GM12878 (cell line): ENCODE results near the gene B3GNT3. TPM values are rescaled to one million over a fixed set of nuclear protein-coding genes. Genes with fewer than 3 reads are reported as not detected.
A peak's percentile ranks its signal among the peaks of the same experiment; 100 is the strongest.

Experiments used
- ATAC-seq: fragments of 200-7000 bp; cut with Tn5 transposase; 3 replicates; pipeline ENCODE4 v1.9.1; 2020; ENCODE audit warnings: mild to moderate bottlenecking, moderate library complexity
- Bru-seq: library from RNA; stranded (reverse); fragments of 400-500 nt; gene quantifications from one replicate; lab custom pipeline; 2021; lab: Mats Ljungman, UMichigan
- BruChase-seq, 2 experiments: library from RNA; stranded (reverse); fragments of 400-500 nt; gene quantifications; one replicate each; lab custom pipeline; 2021; lab: Mats Ljungman, UMichigan
- BruUV-seq: library from RNA; stranded (reverse); fragments of 400-500 nt; replicated peaks from 2 replicates; lab custom pipeline; 2021; lab: Mats Ljungman, UMichigan
- CTCF ChIA-PET: fragments of 300-600 bp; sonication (Branson Sonifier 250); formaldehyde crosslinking; extraction: SDS; loops from one replicate; lab custom pipeline; 2021; ENCODE audit warnings: inconsistent platforms; lab: Yijun Ruan, JAX
- POLR2A ChIA-PET: fragments of 350-600 bp; formaldehyde crosslinking; extraction: SDS; loops from one replicate; lab custom pipeline; 2021; ENCODE audit warnings: inconsistent platforms; lab: Charles Lee
- RAD21 ChIA-PET: fragments of 300-600 bp; sonication (Branson Sonifier 250); formaldehyde crosslinking; loops from one replicate; lab custom pipeline; 2023; ENCODE audit warnings: antibody characterized with exemption; ENCODE audit not compliant: unreplicated experiment; lab: Charles Lee
- SMC1A ChIA-PET: fragments of 300-600 bp; sonication (Branson Sonifier 250); formaldehyde crosslinking; loops from one replicate; lab custom pipeline; 2023; ENCODE audit not compliant: unreplicated experiment, uncharacterized antibody; lab: Charles Lee
- DNase-seq: peaks from one replicate; pipeline ENCODE4 v3.0.0-alpha.2; 2011; ENCODE audit warnings: low read depth, low spot score
- FAIRE-seq: peaks from 3 replicates; lab custom pipeline; 2011; peaks lifted over from hg19 to GRCh38; lab: Jason Lieb, UNC
- H2AFZ ChIP-seq: 2 replicates; pipeline ENCODE4 v1.6.0; 2011; ENCODE audit warnings: low read depth, low read length, control low read depth; ENCODE audit not compliant: control insufficient read depth
- H3K27ac ChIP-seq: 2 replicates; pipeline ENCODE4 v1.5.1; 2011; ENCODE audit warnings: control low read depth; ENCODE audit not compliant: control insufficient read depth, insufficient read depth
- H3K27me3 ChIP-seq, 2 experiments: replicated peaks in 1 of 2; 2 replicates each; pipeline versions ENCODE4 v1.6.0 to v1.6.1; 2011; ENCODE audit warnings: low read length in 1 of 2; ENCODE audit not compliant: control insufficient read depth in 2 of 2, insufficient read depth in 2 of 2
- H3K36me3 ChIP-seq, 2 experiments: 2 replicates each; pipeline ENCODE4 v1.5.1; 2011; ENCODE audit warnings: low read length in 1 of 2; ENCODE audit not compliant: control insufficient read depth in 2 of 2, insufficient read depth in 2 of 2
- H3K4me1 ChIP-seq: 2 replicates; pipeline ENCODE4 v1.6.1; 2011; ENCODE audit warnings: mild to moderate bottlenecking, low read length, moderate library complexity, mixed read lengths; ENCODE audit not compliant: control insufficient read depth, insufficient read depth
- H3K4me2 ChIP-seq: 2 replicates; pipeline ENCODE4 v1.6.0; 2011; ENCODE audit warnings: control low read depth; ENCODE audit not compliant: control insufficient read depth, insufficient read depth
- H3K4me3 ChIP-seq: fragments of 200-600 bp; sonication (generic); 2 replicates; pipeline ENCODE4 v1.5.1; 2016
- H3K79me2 ChIP-seq: 2 replicates; pipeline ENCODE4 v1.6.0; 2011; ENCODE audit warnings: low read length; ENCODE audit not compliant: control insufficient read depth, insufficient read depth
- H3K9ac ChIP-seq: 2 replicates; pipeline ENCODE4 v1.8.0; 2011; ENCODE audit warnings: low read length, control low read depth, mixed read lengths; ENCODE audit not compliant: control insufficient read depth, insufficient read depth
- H3K9me3 ChIP-seq: replicated peaks from 3 replicates; pipeline ENCODE4 v1.5.1; 2011; ENCODE audit warnings: mild to moderate bottlenecking, low read length; ENCODE audit not compliant: control insufficient read depth, insufficient read depth
- H4K20me1 ChIP-seq: 2 replicates; pipeline ENCODE4 v1.6.0; 2011; ENCODE audit not compliant: control insufficient read depth, insufficient read depth
- BHLHE40 ChIP-seq, 2 experiments: fragments of 450-650 bp in 1 of 2; IDR thresholded peaks; 2 replicates each; pipeline ENCODE4 v1.6.1; 2011 to 2017; ENCODE audit warnings: low read depth in 2 of 2, borderline replicate concordance in 1 of 2, improper control_type of control experiment in 1 of 2, low read length in 1 of 2, mild to moderate bottlenecking in 1 of 2
- CBX5 ChIP-seq: sonication (generic); IDR thresholded peaks from 2 replicates; pipeline ENCODE4 v1.6.1; 2016; ENCODE audit warnings: low read depth, moderate library complexity, mild to moderate bottlenecking, inconsistent platforms
- EED ChIP-seq: sonication (generic); IDR thresholded peaks from 2 replicates; pipeline ENCODE4 v1.6.1; 2016; ENCODE audit warnings: antibody characterized with exemption, low read depth
- HDAC2 ChIP-seq: fragments of 200-600 bp; sonication (generic); IDR thresholded peaks from 2 replicates; pipeline ENCODE4 v1.6.1; 2017
- KLF5 ChIP-seq: fragments of 450-650 bp; IDR thresholded peaks from 2 replicates; pipeline ENCODE4 v1.6.1; 2014; ENCODE audit warnings: mild to moderate bottlenecking; ENCODE audit not compliant: partially characterized antibody
- MAX ChIP-seq: IDR thresholded peaks from 2 replicates; pipeline ENCODE4 v1.6.1; 2012; ENCODE audit warnings: low read depth, low read length, improper control_type of control experiment
- NR2F1 ChIP-seq: fragments of 450-650 bp; conservative IDR thresholded peaks from 2 replicates; pipeline ENCODE4 v1.6.1; 2017; ENCODE audit warnings: mild to moderate bottlenecking
- NRF1 ChIP-seq: conservative IDR thresholded peaks from 2 replicates; pipeline ENCODE4 v1.6.1; 2011; ENCODE audit warnings: mild to moderate bottlenecking, low read depth, low read length, improper control_type of control experiment
- POLR2AphosphoS2 ChIP-seq: IDR thresholded peaks from 2 replicates; pipeline ENCODE4 v1.6.1; 2011; ENCODE audit warnings: low read depth, mild to moderate bottlenecking, low read length, improper control_type of control experiment, moderate library complexity
- POLR2AphosphoS5 ChIP-seq: IDR thresholded peaks from 2 replicates; pipeline ENCODE4 v1.6.1; 2011; ENCODE audit warnings: mild to moderate bottlenecking, low read length, inconsistent platforms
- RELB ChIP-seq: fragments of 450-650 bp; IDR thresholded peaks from 2 replicates; pipeline ENCODE4 v1.6.1; 2017; ENCODE audit warnings: low read depth, mild to moderate bottlenecking, moderate library complexity
- ZBTB40 ChIP-seq: fragments of 450-650 bp; IDR thresholded peaks from 2 replicates; pipeline ENCODE4 v1.6.1; 2016; ENCODE audit warnings: mild to moderate bottlenecking, moderate library complexity, borderline replicate concordance
- ZSCAN29 ChIP-seq: fragments of 450-650 bp; IDR thresholded peaks from 2 replicates; pipeline ENCODE4 v1.6.1; 2017; ENCODE audit warnings: mild to moderate bottlenecking, moderate library complexity
- WGBS: methylation state at CpG from one replicate; pipeline ENCODE4 v1.1.6; 2016; ENCODE audit warnings: low lambda C conversion rate; ENCODE audit not compliant: insufficient replicate concordance, insufficient coverage; ENCODE audit errors: missing lambda C conversion rate; 5-methylcytosine and 5-hydroxymethylcytosine counted together
- in situ Hi-C: fragments of 300-500 bp; cut with MboI; formaldehyde crosslinking; loops from 9 replicates; pipeline ENCODE4 v1.14.3; 2018; ENCODE audit warnings: mixed read lengths
- intact Hi-C: fragments of 100-400 bp; cut with micrococcal nuclease; formaldehyde crosslinking; loops from one replicate; pipeline ENCODE4 v1.14.2; 2022; ENCODE audit not compliant: unreplicated experiment
- long read RNA-seq, 2 experiments: library from polyadenylated mRNA; unstranded; transcript quantifications; one replicate each; pipeline ENCODE4 v2.0.0, GENCODE V29; 2019 to 2020
- polyA minus RNA-seq, 3 experiments: library from RNA; depleted of rRNA, polyadenylated mRNA; stranded (reverse); fragments of >200 nt; gene quantifications; 2 replicates each; pipeline ENCODE4 v1.2.3, GENCODE V29; 2011
- polyA plus RNA-seq, 11 experiments: library from polyadenylated mRNA; depleted of rRNA in 4 of 11; unstranded in 6 of 11; stranded (reverse) in 5 of 11; fragments of >200 nt; fragmentation: Nextera tagmentation in 4 of 11; fragmentation: Illumina TruSeq in 1 of 11; extraction: Ambion mirVana in 4 of 11; extraction: Trizol in 1 of 11; gene quantifications; 1 replicate in 1 of 11; 2 replicates in 10 of 11; pipeline versions ENCODE4 v1.2.1 to v1.2.3, GENCODE V29; 2011 to 2016; ENCODE audit warnings: inconsistent platforms in 2 of 11, missing spikeins in 2 of 11, low read depth in 1 of 11
- total RNA-seq, 4 experiments: library from RNA; depleted of rRNA in 3 of 4; stranded (reverse); fragments of >200 nt in 3 of 4; fragmentation: Illumina TruSeq in 1 of 4; extraction: Trizol in 1 of 4; gene quantifications; 2 replicates each; pipeline versions ENCODE4 v1.2.1 to v1.2.3, GENCODE V29; 2013 to 2021

Gene B3GNT3
- not detected in 2 replicates for total RNA-seq (2013; cell fraction: nucleolus; rRNA removed)
- total RNA-seq (2014; rRNA removed) (0.22 TPM in 1 of 2 replicates, not detected in the other), total RNA-seq (2014; rRNA removed; fragmentation: Illumina TruSeq; extraction: Trizol) (not detected in 2 replicates), total RNA-seq (2021) (0.08 TPM in 1 of 2 replicates, not detected in the other), polyA plus RNA-seq (2011; rRNA removed) (not detected in 2 replicates), polyA plus RNA-seq (2014; fragmentation: Illumina TruSeq; extraction: Trizol) (not detected in 2 replicates), polyA plus RNA-seq (2014; fragmentation: Nextera tagmentation; extraction: Ambion mirVana) (not detected), polyA plus RNA-seq (2014; rRNA removed) (not detected in 2 replicates), polyA plus RNA-seq (2016; fragmentation: Nextera tagmentation; extraction: Ambion mirVana) (not detected), polyA minus RNA-seq (2011; rRNA and poly(A)+ RNA removed) (not detected in 2 replicates), Bru-seq, nascent RNA (not detected), BruChase-seq, experiment 1, labeled RNA remaining after a 6-hour chase (percentile 6 among the genes with signal in this experiment), BruChase-seq, experiment 2, labeled RNA remaining after a 2-hour chase (not detected)
- not detected for polyA plus RNA-seq (2011; ENCODE audit: low read depth)
- not detected in 2 replicates for polyA plus RNA-seq (2011; cell fraction: cytosol; rRNA removed)
- not detected in 2 replicates for polyA plus RNA-seq (2011; cell fraction: nucleus; rRNA removed)
- not detected in 2 replicates for polyA plus RNA-seq (2012)
- polyA minus RNA-seq (2011; cell fraction: cytosol; rRNA and poly(A)+ RNA removed): not detected in 2 replicates
- polyA minus RNA-seq (2011; cell fraction: nucleus; rRNA and poly(A)+ RNA removed): not detected in 2 replicates
- long read RNA-seq, experiment 1: 0 reads
- long read RNA-seq, experiment 2: 0 reads

- no TSS peak for BruUV-seq
- POLR2A ChIA-PET: no interaction called here
- H3K4me1 ChIP-seq: no peaks in the 10 kb centered on the region
- TF ChIP-seq CBX5 (no peak), BHLHE40 (IDR thresholded peaks at IDR 0.05; ENCODE audit: borderline replicate concordance in 1 of 2, low read depth in 2 of 2, low read length in 1 of 2) (no peak), POLR2AphosphoS2 (no peak), MAX (no peak), POLR2AphosphoS5 (no peak), HDAC2 (no peak), NR2F1 (no peak), KLF5 (no peak), ZBTB40 (no peak), EED (no peak), RELB (no peak), NRF1 (no peak), ZSCAN29 (no peak)
Measured at GRCh38 chr19:17794731-17795494, at the start of gene B3GNT3. TSS of gene B3GNT3 (plus strand) at chr19:17795138. CDS start at chr19:17807808, 12,670 bp downstream.

More at GRCh38 chr19:17794731-17795494, at the start of gene B3GNT3:
- Histone ChIP-seq H3K4me3 (no peak within 1 kb of the TSS), H3K4me2 (no peak within 1 kb of the TSS; the same call in 1 of the 2 replicates), H3K27ac (no peak within 1 kb of the TSS), H2AFZ (no peak within 1 kb of the TSS), H3K36me3 (no peaks in the 10 kb centered on the region), H3K79me2 (no peaks in the 10 kb centered on the region), H4K20me1 (no peaks in the 10 kb centered on the region), H3K9me3 (no peaks in the 10 kb centered on the region), H3K9ac (no peak within 1 kb of the TSS), H3K27me3 (peaks cover 3 to 6% of the 10 kb centered on the region in 2 experiments; a peak in 3 of 4 replicates)
- WGBS: 26% methylated on average over 49 of the region's 50 CpGs
- SMC1A ChIA-PET: no interaction called here
- RAD21 ChIA-PET: no interaction called here
- CTCF ChIA-PET: interaction anchor here (0.7 to 1.6 kb wide), 2 partner anchors 61 to 189 kb away, joined by 3 read pairs; no protein-coding TSS in a partner anchor
- FAIRE-seq (no peak), ATAC-seq (no peak), DNase-seq (no peak)
- intact Hi-C loops (no loop called here), in situ Hi-C loops (no loop called here)
